Prostate gland (tissue), 2 donors: ENCODE measurements around the gene SETMAR. TPM values are rescaled to one million over a fixed set of nuclear protein-coding genes. Genes with fewer than 3 reads are reported as not detected.

Experiments used
- DNase-seq: peaks from one replicate; pipeline ENCODE4 v3.0.0-alpha.2; 2019; ENCODE audit warnings: low spot score
- H3K27ac ChIP-seq, 2 donors: fragments of 200-600 bp; sonication (generic); 2 replicates each; pipeline ENCODE4 v1.5.1; 2017 to 2019
- H3K27me3 ChIP-seq: fragments of 200-600 bp; sonication (generic); replicated peaks from 2 replicates; pipeline ENCODE4 v1.5.1; 2019; ENCODE audit not compliant: insufficient read depth
- H3K36me3 ChIP-seq, 2 donors: fragments of 200-600 bp; sonication (generic); 1 replicate in 1 of 2; 2 replicates in 1 of 2; pipeline versions ENCODE4 v1.5.1 to v1.8.1; 2017 to 2019
- H3K4me1 ChIP-seq: fragments of 200-600 bp; sonication (generic); replicated peaks from 2 replicates; pipeline ENCODE4 v1.5.1; 2019
- H3K4me3 ChIP-seq, 2 donors: fragments of 200-600 bp; sonication (generic); 2 replicates each; pipeline ENCODE4 v1.5.1; 2017 to 2019
- H3K9me3 ChIP-seq: fragments of 200-600 bp; sonication (generic); 2 replicates; pipeline ENCODE4 v1.5.1; 2017
- CTCF ChIP-seq, 4 experiments: fragments of 200-600 bp in 2 of 4; fragments of 450-650 bp in 2 of 4; sonication (generic) in 2 of 4; IDR thresholded peaks; 1 replicate in 3 of 4; 2 replicates in 1 of 4; pipeline ENCODE4 v1.5.1; 2016 to 2019; ENCODE audit warnings: antibody characterized with exemption in 4 of 4, mild to moderate bottlenecking in 2 of 4, moderate library complexity in 2 of 4
- POLR2A ChIP-seq: fragments of 450-650 bp; IDR thresholded peaks from one replicate; pipeline ENCODE4 v1.6.1; 2016; ENCODE audit warnings: antibody characterized with exemption, mild to moderate bottlenecking
- POLR2AphosphoS5 ChIP-seq: sonication (generic); formaldehyde crosslinking; IDR thresholded peaks from one replicate; pipeline ENCODE4 v1.6.1; 2017; ENCODE audit warnings: antibody characterized with exemption
- WGBS: methylation state at CpG from one replicate; pipeline ENCODE4 v1.1.5; 2018; 5-methylcytosine and 5-hydroxymethylcytosine counted together
- intact Hi-C: fragments of 100-400 bp; cut with DNase I; formaldehyde crosslinking; loops from one replicate; pipeline ENCODE4 v1.14.2; 2022
- total RNA-seq, 2 donors: library from RNA; depleted of rRNA; stranded (reverse); fragments of >200 nt; gene quantifications; one replicate each; pipeline ENCODE4 v1.1.0, GENCODE V29; 2016

SETMAR gene
- total RNA-seq, 2 donors from 2014 or later = 39.8 to 42.8 TPM

DNA sequence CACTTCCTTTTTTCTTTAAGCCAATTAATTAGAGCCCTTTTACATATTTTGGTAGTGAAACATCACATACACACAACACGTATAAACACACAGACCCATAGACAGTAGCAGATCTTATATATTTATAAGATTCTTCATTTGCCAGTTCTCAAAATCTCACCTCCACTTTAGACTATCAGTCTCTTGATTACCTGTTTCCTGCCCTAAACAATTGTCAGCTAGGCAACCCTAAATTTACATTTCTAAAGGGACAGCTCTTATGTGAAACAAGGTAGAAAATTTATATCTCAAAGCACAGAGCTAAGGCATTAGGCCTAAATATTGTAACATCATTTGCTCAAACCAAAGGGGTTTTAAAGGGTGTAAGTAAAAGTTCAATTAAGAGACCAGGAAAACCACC is 28.9 kb downstream of the SETMAR start:
- WGBS = 93% methylated on average over 1 of the region's 1 CpG
- no peak for TF ChIP-seq CTCF (IDR thresholded peaks at IDR 0.05)
- no peak for TF ChIP-seq POLR2A
- TF ChIP-seq POLR2AphosphoS5 = no peak
- H3K27ac ChIP-seq = no peak overlapping the region
- intact Hi-C loops = no loop called here
- no peak for DNase-seq
- no peaks in the 10 kb centered on the region for H3K36me3 ChIP-seq
- H3K4me3 ChIP-seq = no peak overlapping the region
- no peaks in the 10 kb centered on the region for H3K4me1 ChIP-seq
- H3K27me3 ChIP-seq = no peaks in the 10 kb centered on the region
- no peaks in the 10 kb centered on the region for H3K9me3 ChIP-seq

DNA sequence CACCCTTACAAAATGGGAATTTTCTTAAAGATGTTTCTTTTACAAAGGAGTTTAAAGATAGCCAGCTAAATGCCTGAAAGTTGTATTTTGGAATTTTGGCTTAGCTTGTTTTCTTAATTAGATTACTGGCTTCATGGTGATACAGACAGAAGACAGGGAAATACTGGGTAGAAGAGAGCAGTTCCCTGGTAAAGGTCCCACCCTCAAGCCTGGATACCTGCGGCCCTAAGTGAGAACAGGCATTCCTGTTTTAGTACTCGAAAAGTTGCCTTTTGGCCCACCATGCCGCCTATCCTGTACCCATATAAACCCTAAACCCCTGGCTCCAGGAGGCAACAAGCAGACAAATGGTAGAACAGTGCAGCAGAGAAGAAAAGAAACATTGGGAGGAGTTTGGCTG is 29.4 kb downstream of the SETMAR start:
- no peaks in the 10 kb centered on the region for H3K27me3 ChIP-seq
- 93% methylated on average over 3 of the region's 3 CpGs for WGBS

DNA sequence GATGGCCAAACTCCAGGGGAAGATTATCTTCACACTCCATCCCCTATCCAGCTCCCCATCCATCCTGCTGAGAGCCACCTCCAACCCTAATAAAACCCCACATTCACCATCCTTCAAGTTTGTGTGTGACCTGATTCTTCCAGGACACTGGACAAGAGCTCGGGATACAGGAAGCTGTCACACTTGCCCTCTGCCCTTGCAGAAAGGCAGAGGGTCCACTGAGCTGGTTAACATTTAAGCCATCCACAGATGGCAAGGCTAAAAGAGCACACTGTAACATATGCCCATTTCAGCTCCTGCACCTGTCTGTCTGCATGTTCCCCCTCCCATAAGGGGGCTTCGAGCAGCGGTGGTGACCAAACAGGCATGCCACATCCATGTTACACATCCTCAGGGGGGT is 29.8 kb downstream of the SETMAR start:
- no peak for DNase-seq
- Histone ChIP-seq H3K9me3 (no peaks in the 10 kb centered on the region), H3K27ac (no peak overlapping the region), H3K27me3 (no peaks in the 10 kb centered on the region), H3K4me1 (no peaks in the 10 kb centered on the region), H3K4me3 (no peak overlapping the region), H3K36me3 (no peaks in the 10 kb centered on the region)
- intact Hi-C loops = no loop called here
- TF ChIP-seq POLR2A = no peak
- TF ChIP-seq CTCF (IDR thresholded peaks at IDR 0.05) = no peak
- TF ChIP-seq POLR2AphosphoS5 = no peak
- WGBS = 95% methylated on average over 3 of the region's 3 CpGs

More for the DNA sequence above, 29.4 kb downstream of the SETMAR start:
- TF ChIP-seq POLR2AphosphoS5 (no peak), CTCF (IDR thresholded peaks at IDR 0.05) (no peak), POLR2A (no peak)
- no peak overlapping the region for H3K27ac ChIP-seq
- no peaks in the 10 kb centered on the region for H3K36me3 ChIP-seq
- no peaks in the 10 kb centered on the region for H3K9me3 ChIP-seq
- H3K4me3 ChIP-seq = no peak overlapping the region
- H3K4me1 ChIP-seq = no peaks in the 10 kb centered on the region
- intact Hi-C loops = no loop called here
- no peak for DNase-seq

DNA sequence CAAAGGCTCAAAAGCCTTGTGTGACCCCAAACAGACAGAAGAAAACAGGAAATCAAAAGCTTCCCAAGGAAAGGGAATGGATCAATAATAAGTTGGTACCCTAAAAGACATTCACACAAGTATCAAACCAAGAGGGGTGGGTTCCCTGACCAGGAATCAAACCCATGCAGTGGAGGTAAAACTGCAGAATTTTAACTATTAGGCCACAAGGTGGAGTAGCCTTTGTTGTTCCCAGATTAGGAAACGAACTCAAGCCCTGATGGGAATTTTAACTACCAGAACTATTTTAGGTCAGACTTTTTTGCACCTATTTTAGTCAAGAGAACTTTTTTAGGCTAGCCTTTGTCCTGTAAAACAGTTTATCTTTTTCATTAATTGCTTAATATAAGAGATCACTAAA is 31.4 kb downstream of the SETMAR start:
- 27% methylated on average over 1 of the region's 1 CpG for WGBS
- Histone ChIP-seq H3K27ac (no peak overlapping the region), H3K27me3 (no peaks in the 10 kb centered on the region), H3K36me3 (no peaks in the 10 kb centered on the region), H3K4me1 (no peaks in the 10 kb centered on the region), H3K9me3 (no peaks in the 10 kb centered on the region), H3K4me3 (no peak overlapping the region)
- TF ChIP-seq POLR2A (no peak), POLR2AphosphoS5 (no peak), CTCF (IDR thresholded peaks at IDR 0.05) (no peak)
- no peak for DNase-seq
- intact Hi-C loops = no loop called here

GRCh38 chr3:4335840-4336562 is 32.8 kb downstream of the SETMAR start:
- 59% methylated on average over 5 of the region's 5 CpGs for WGBS
- DNase-seq = no peak
- no peak overlapping the region for H3K27ac ChIP-seq
- H3K27me3 ChIP-seq = no peaks in the 10 kb centered on the region
- no peak overlapping the region for H3K4me3 ChIP-seq
- no peaks in the 10 kb centered on the region for H3K36me3 ChIP-seq
- H3K9me3 ChIP-seq = no peaks in the 10 kb centered on the region
- no peaks in the 10 kb centered on the region for H3K4me1 ChIP-seq
- intact Hi-C loops = no loop called here
- no peak for TF ChIP-seq POLR2A
